ENCODE data around the gene DRG2.

DRG2 gene

DNA sequence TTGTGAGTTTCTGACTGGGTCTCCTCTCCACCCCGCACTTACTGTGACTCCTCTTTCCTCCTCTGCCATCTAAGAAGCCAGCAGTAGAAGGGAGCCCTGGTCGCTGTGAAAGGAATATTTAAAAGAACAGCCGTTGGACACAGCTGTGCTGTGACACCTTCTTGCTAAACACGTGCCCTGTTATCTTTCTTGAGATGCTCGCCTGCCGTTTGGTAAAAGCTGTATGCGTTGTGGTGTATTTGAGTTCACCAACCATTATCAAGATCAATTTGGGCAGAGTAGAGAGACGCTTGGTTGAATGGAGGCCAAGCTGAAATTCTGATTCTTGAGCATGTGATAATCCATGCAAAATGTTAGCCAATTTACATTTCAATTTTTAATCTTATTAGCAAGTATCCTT, 44.8 kb upstream of the DRG2 start:
- TF ChIP-seq, protein P1, sequence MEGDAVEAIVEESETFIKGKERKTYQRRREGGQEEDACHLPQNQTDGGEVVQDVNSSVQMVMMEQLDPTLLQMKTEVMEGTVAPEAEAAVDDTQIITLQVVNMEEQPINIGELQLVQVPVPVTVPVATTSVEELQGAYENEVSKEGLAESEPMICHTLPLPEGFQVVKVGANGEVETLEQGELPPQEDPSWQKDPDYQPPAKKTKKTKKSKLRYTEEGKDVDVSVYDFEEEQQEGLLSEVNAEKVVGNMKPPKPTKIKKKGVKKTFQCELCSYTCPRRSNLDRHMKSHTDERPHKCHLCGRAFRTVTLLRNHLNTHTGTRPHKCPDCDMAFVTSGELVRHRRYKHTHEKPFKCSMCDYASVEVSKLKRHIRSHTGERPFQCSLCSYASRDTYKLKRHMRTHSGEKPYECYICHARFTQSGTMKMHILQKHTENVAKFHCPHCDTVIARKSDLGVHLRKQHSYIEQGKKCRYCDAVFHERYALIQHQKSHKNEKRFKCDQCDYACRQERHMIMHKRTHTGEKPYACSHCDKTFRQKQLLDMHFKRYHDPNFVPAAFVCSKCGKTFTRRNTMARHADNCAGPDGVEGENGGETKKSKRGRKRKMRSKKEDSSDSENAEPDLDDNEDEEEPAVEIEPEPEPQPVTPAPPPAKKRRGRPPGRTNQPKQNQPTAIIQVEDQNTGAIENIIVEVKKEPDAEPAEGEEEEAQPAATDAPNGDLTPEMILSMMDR (IDR thresholded peaks at IDR 0.05): no peak
- Histone ChIP-seq H3K4me3 (no peak overlapping the region), H3K27ac (no peak overlapping the region)
- no peak for DNase-seq (ENCODE audit: low spot score)

- TF ChIP-seq, protein P1 (IDR thresholded peaks at IDR 0.05): no peak
- H3K4me3 ChIP-seq: no peak overlapping the region
- no peak for DNase-seq (ENCODE audit: low spot score)
- no peak overlapping the region for H3K27ac ChIP-seq
These were observed 44.3 kb upstream of the DRG2 start for GRCh38 chr17:18043491-18043890.

- Histone ChIP-seq H3K27ac (no peak overlapping the region), H3K4me3 (no peak overlapping the region)
- TF ChIP-seq, protein P1 (IDR thresholded peaks at IDR 0.05): no peak
- no peak for DNase-seq (ENCODE audit: low spot score)
These were observed 43.1 kb upstream of the DRG2 start for GRCh38 chr17:18044609-18045008.

GRCh38 chr17:18045691-18046350, 41.9 kb upstream of the DRG2 start:
- TF ChIP-seq, protein P1 (IDR thresholded peaks at IDR 0.05): no peak
- no peak for DNase-seq (ENCODE audit: low spot score)
- H3K4me3 ChIP-seq: no peak overlapping the region
- H3K27ac ChIP-seq: no peak overlapping the region

- Histone ChIP-seq H3K4me3 (no peak overlapping the region), H3K27ac (no peak overlapping the region)
- no peak for DNase-seq (ENCODE audit: low spot score)
- TF ChIP-seq, protein P1 (IDR thresholded peaks at IDR 0.05): no peak
These were observed 32.2 kb upstream of the DRG2 start for GRCh38 chr17:18055597-18055996.

GRCh38 chr17:18056214-18056613, 31.5 kb upstream of the DRG2 start:
- DNase-seq (ENCODE audit: low spot score): no peak
- H3K4me3 ChIP-seq: no peak overlapping the region
- H3K27ac ChIP-seq: no peak overlapping the region
- TF ChIP-seq, protein P1 (IDR thresholded peaks at IDR 0.05): no peak

GRCh38 chr17:18059283-18059682, 28.5 kb upstream of the DRG2 start:
- H3K27ac ChIP-seq: no peak overlapping the region
- TF ChIP-seq, protein P1 (IDR thresholded peaks at IDR 0.05): no peak
- no peak overlapping the region for H3K4me3 ChIP-seq
- DNase-seq (ENCODE audit: low spot score): no peak
